Activated CD8-positive, alpha-beta T cell treated with anti-CD3 and anti-CD28 coated beads, Interleukin-2, amount 10 ng/mL, durations not matched to agents 7 days and 5 days (primary cell): Measurements from ENCODE around the gene ZNF253. TPM values are rescaled to one million over a fixed set of nuclear protein-coding genes. Genes with fewer than 3 reads are reported as not detected.
"Not testable (repeated sequence)": the region's sequence is repeated elsewhere in the genome, so short reads cannot be mapped to it uniquely, and the experiment has no call there.

ENCODE experiments used
- ATAC-seq: fragments of 150-1000 bp; cut with Tn5 transposase; one replicate; pipeline ENCODE4 v1.10.0; 2021; ENCODE audit warnings: moderate library complexity
- CTCF ChIA-PET: fragments of 350-600 bp; sonication (Branson Sonifier 250); formaldehyde crosslinking; loops from one replicate; lab custom pipeline; 2021; ENCODE audit warnings: antibody characterized with exemption; lab: Charles Lee
- POLR2A ChIA-PET: fragments of 350-600 bp; sonication (Branson Sonifier 250); formaldehyde crosslinking; loops from one replicate; lab custom pipeline; 2021; ENCODE audit warnings: antibody characterized with exemption; lab: Charles Lee
- DNase-seq: peaks from one replicate; pipeline ENCODE4 v3.0.0-alpha.2; 2020
- H3K27ac Mint-ChIP-seq: one replicate; pipeline ENCODE4 v1.8.0; 2021; ENCODE audit warnings: mild to moderate bottlenecking, mixed read lengths
- H3K27me3 Mint-ChIP-seq: one replicate; pipeline ENCODE4 v1.8.0; 2021; ENCODE audit warnings: low read depth, mixed read lengths
- H3K36me3 Mint-ChIP-seq: one replicate; pipeline ENCODE4 v1.8.0; 2021; ENCODE audit warnings: low read depth, mixed read lengths
- H3K4me1 Mint-ChIP-seq: one replicate; pipeline ENCODE4 v1.8.0; 2021; ENCODE audit warnings: low read depth, mixed read lengths
- H3K4me3 Mint-ChIP-seq: one replicate; pipeline ENCODE4 v1.8.0; 2021; ENCODE audit warnings: mild to moderate bottlenecking, mixed read lengths
- H3K9me3 Mint-ChIP-seq: one replicate; pipeline ENCODE4 v1.8.0; 2022; ENCODE audit warnings: mixed read lengths; ENCODE audit not compliant: insufficient read depth
- total RNA-seq, 2 experiments: library from RNA; stranded (reverse); gene quantifications; one replicate each; pipeline ENCODE4 v1.2.3, GENCODE V29; 2021

The ZNF253 gene
- total RNA-seq, 2 experiments from 2014 or later: 15.7 to 17.5 TPM

GRCh38 chr19:19900139-19900728 is 34.6 kb downstream of the ZNF253 start:
- ATAC-seq (no peak), DNase-seq (peak; percentile 33)
- Mint-ChIP-seq H3K4me1 (peaks cover 36% of the 10 kb centered on the region), H3K27ac (peak overlapping the region; percentile 98), H3K4me3 (peak overlapping the region; percentile 97), H3K36me3 (peaks cover 76% of the 10 kb centered on the region), H3K9me3 (peaks cover 55% of the 10 kb centered on the region), H3K27me3 (no peaks in the 10 kb centered on the region)
- ChIA-PET POLR2A (interaction anchor here (1.0 to 6.0 kb wide), 14 partner anchors 11 to 876 kb away, joined by 3 to 85 read pairs (median 6); partner anchors contain the start of genes ZNF101, ZNF14, ZNF253 and ZNF506), CTCF (interaction anchor here (1.5 kb wide), 1 partner anchor 79 kb away, joined by 6 read pairs; the partner anchor contains the start of gene ZNF506)

- peak; percentile 96 for DNase-seq
- POLR2A ChIA-PET: interaction anchor here (0.7 to 6.0 kb wide), 17 partner anchors 11 to 1022 kb away, joined by 3 to 85 read pairs (median 5); partner anchors contain the start of genes ZNF101, ZNF14, ZNF253 and ZNF506
- peak; percentile 96 for ATAC-seq
- Mint-ChIP-seq H3K36me3 (peaks cover 76% of the 10 kb centered on the region), H3K4me1 (peaks cover 40% of the 10 kb centered on the region), H3K27ac (peak within 1 kb of the TSS; percentile 98), H3K4me3 (peak within 1 kb of the TSS; percentile 97), H3K27me3 (no peaks in the 10 kb centered on the region), H3K9me3 (peaks cover 55% of the 10 kb centered on the region)
- CTCF ChIA-PET: interaction anchor here (0.8 to 1.5 kb wide), 3 partner anchors 35 to 347 kb away, joined by 3 to 6 read pairs (median 4); partner anchors contain the start of genes ZNF253 and ZNF506
Measured at GRCh38 chr19:19900729-19901444, 35.2 kb downstream of the ZNF253 start, which contains the start of gene ZNF93. Gene ZNF93 (plus strand): TSS chr19:19900946. CDS start chr19:19901089, 143 bp downstream.

DNA sequence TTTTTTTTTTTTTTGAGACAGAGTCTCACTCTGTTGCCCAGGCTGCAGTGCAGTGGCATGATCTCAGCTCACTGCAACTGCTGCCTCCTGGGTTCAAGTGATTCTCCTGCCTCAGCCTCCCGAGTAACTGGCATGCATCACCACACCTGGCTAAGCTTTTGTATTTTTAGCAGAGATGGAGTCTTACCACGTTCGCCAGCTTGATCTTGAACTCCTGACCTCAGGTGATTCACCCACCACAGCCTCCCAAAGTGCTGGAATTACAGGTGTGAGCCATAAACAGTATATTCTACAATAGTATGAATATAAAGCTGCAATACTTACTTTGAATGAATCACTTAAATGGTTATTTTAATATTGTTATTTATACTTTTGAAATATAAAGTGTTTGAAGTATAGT is 41.9 kb downstream of the ZNF253 start:
- H3K4me3 Mint-ChIP-seq, ATAC-seq, DNase-seq, H3K27ac Mint-ChIP-seq, H3K27me3 Mint-ChIP-seq, CTCF ChIA-PET: not testable (repeated sequence)
- H3K36me3 Mint-ChIP-seq: peaks cover 85% of the 10 kb centered on the region
- H3K9me3 Mint-ChIP-seq: peaks cover 58% of the 10 kb centered on the region
- peaks cover 26% of the 10 kb centered on the region for H3K4me1 Mint-ChIP-seq
- POLR2A ChIA-PET: interaction anchor here (2.2 kb wide), 1 partner anchor 42 kb away, joined by 5 read pairs; the partner anchor contains the start of gene ZNF253

DNA sequence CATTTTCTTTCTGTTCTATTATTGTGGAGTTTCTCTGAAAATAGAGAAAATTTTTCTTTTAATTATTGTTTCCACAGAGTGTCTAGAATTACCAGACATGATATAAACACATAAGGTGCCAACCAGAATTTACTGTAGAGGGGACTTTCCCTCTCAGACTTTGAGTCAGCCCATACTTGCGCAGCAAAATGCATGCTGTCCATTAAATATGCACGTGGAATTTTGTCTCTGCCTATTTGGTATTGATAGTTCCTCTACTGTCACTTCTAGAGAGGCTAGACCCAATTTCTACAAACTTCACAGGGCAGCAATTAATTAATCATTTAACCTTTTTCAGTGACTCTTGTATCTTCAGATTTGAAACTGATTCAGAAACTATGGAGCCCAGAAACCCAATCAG is 44.0 kb downstream of the ZNF253 start:
- Mint-ChIP-seq H3K27me3 (no peaks in the 10 kb centered on the region), H3K9me3 (peaks cover 71% of the 10 kb centered on the region), H3K4me1 (peaks cover 16% of the 10 kb centered on the region), H3K4me3 (no peak overlapping the region), H3K36me3 (peaks cover 85% of the 10 kb centered on the region), H3K27ac (no peak overlapping the region)
- no peak for ATAC-seq
- no peak for DNase-seq
- CTCF ChIA-PET: no interaction called here
- POLR2A ChIA-PET: interaction anchor here (2.2 kb wide), 1 partner anchor 44 kb away, joined by 5 read pairs; the partner anchor contains the start of gene ZNF253

- POLR2A ChIA-PET: interaction anchor here (1.4 kb wide), 1 partner anchor 10 kb away, joined by 3 read pairs; no protein-coding TSS in a partner anchor
Measured at GRCh38 chr19:19911150-19911549, 45.5 kb downstream of the ZNF253 start.

DNA sequence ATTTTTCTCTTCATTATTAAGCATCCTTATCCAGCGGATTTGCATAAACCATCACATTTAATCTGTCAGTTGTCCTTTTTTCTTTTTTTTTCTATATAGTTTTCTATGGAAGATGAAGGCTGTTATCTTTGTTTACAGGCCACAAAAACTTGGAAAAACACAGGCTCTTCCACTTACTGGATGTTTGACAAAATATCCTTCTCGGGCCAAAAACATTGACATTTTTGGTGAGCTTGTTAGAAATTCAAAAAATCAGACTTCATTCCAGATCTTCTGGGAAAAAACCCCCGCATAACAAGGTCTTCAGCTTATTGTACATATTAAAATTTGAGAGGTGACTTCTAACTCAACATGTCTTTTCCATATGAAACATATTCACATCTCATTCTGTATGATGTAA is 48.9 kb downstream of the ZNF253 start:
- Mint-ChIP-seq H3K27ac (no peak overlapping the region), H3K4me1 (peaks cover 2% of the 10 kb centered on the region), H3K4me3 (no peak overlapping the region), H3K9me3 (peaks cover 62% of the 10 kb centered on the region), H3K36me3 (peaks cover 89% of the 10 kb centered on the region), H3K27me3 (no peaks in the 10 kb centered on the region)
- DNase-seq (no peak), ATAC-seq (no peak)
- ChIA-PET CTCF (no interaction called here), POLR2A (interaction anchor here (1.2 kb wide), 1 partner anchor 49 kb away, joined by 4 read pairs; the partner anchor contains the start of gene ZNF253)

More at GRCh38 chr19:19911150-19911549, 45.5 kb downstream of the ZNF253 start:
- H3K36me3 Mint-ChIP-seq: peaks cover 85% of the 10 kb centered on the region
- CTCF ChIA-PET: no interaction called here
- no peak for ATAC-seq
- H3K9me3 Mint-ChIP-seq: peaks cover 64% of the 10 kb centered on the region
- no peaks in the 10 kb centered on the region for H3K27me3 Mint-ChIP-seq
- DNase-seq: no peak
- H3K4me1 Mint-ChIP-seq: peaks cover 6% of the 10 kb centered on the region
- H3K4me3 Mint-ChIP-seq: no peak overlapping the region
- H3K27ac Mint-ChIP-seq: no peak overlapping the region

- Mint-ChIP-seq H3K36me3 (peaks cover 82% of the 10 kb centered on the region), H3K9me3 (peaks cover 64% of the 10 kb centered on the region)
- H3K4me3 Mint-ChIP-seq, POLR2A ChIA-PET, H3K27ac Mint-ChIP-seq, H3K4me1 Mint-ChIP-seq, CTCF ChIA-PET, H3K27me3 Mint-ChIP-seq, ATAC-seq: not testable (repeated sequence)
- peak; percentile 24 for DNase-seq
Measured at GRCh38 chr19:19930417-19930816, 64.7 kb downstream of the ZNF253 start.

- peaks cover 56% of the 10 kb centered on the region for H3K36me3 Mint-ChIP-seq
- CTCF ChIA-PET, ATAC-seq, DNase-seq, H3K4me1 Mint-ChIP-seq, H3K27ac Mint-ChIP-seq, POLR2A ChIA-PET, H3K27me3 Mint-ChIP-seq, H3K4me3 Mint-ChIP-seq: not testable (repeated sequence)
- peaks cover 67% of the 10 kb centered on the region for H3K9me3 Mint-ChIP-seq
Measured at GRCh38 chr19:19933432-19934314, 68.0 kb downstream of the ZNF253 start.

- Mint-ChIP-seq H3K36me3 (peaks cover 34% of the 10 kb centered on the region), H3K27ac (no peak overlapping the region), H3K4me3 (no peak overlapping the region), H3K4me1 (no peaks in the 10 kb centered on the region), H3K9me3 (peaks cover 84% of the 10 kb centered on the region), H3K27me3 (no peaks in the 10 kb centered on the region)
- DNase-seq (no peak), ATAC-seq (no peak)
- POLR2A ChIA-PET: no interaction called here
- CTCF ChIA-PET: no interaction called here
Measured at GRCh38 chr19:19937403-19937802, 71.7 kb downstream of the ZNF253 start.

- DNase-seq: no peak
- H3K4me1 Mint-ChIP-seq: no peaks in the 10 kb centered on the region
- CTCF ChIA-PET: no interaction called here
- ATAC-seq: no peak
- H3K9me3 Mint-ChIP-seq: peaks cover 80% of the 10 kb centered on the region
- no peak overlapping the region for H3K4me3 Mint-ChIP-seq
- H3K36me3 Mint-ChIP-seq: peaks cover 25% of the 10 kb centered on the region
- POLR2A ChIA-PET: no interaction called here
- no peaks in the 10 kb centered on the region for H3K27me3 Mint-ChIP-seq
- no peak overlapping the region for H3K27ac Mint-ChIP-seq
Measured at GRCh38 chr19:19938449-19938848, 72.8 kb downstream of the ZNF253 start.
